Neural cell (in vitro differentiated cells): ENCODE results near the gene SEMA6A. TPM values are rescaled to one million over a fixed set of nuclear protein-coding genes. Genes with fewer than 3 reads are reported as not detected.

Experiments used
- H2AFZ ChIP-seq: fragments of 200-600, 300-800 bp; sonication (generic), shearing (Covaris generic); 2 replicates; pipeline ENCODE4 v1.6.0; 2014; ENCODE audit warnings: low read depth, mild to moderate bottlenecking, antibody characterized with exemption, low read length, moderate library complexity
- H3F3A ChIP-seq: fragments of 200-600 bp; shearing (Covaris generic); 2 replicates; pipeline ENCODE4 v1.6.1; 2016; ENCODE audit warnings: mild to moderate bottlenecking, moderate library complexity, mixed read lengths, antibody characterized with exemption, low read length; ENCODE audit not compliant: insufficient read depth, poor library complexity, severe bottlenecking
- H3K27ac ChIP-seq: fragments of 200-600, 300-800 bp; sonication (generic), shearing (Covaris generic); 2 replicates; pipeline ENCODE4 v1.5.1; 2014; ENCODE audit warnings: mild to moderate bottlenecking, low read length, moderate library complexity
- H3K27me3 ChIP-seq: fragments of 300-800, 200-600 bp; sonication (generic), shearing (Covaris generic); 2 replicates; pipeline ENCODE4 v1.6.0; 2014; ENCODE audit warnings: mild to moderate bottlenecking, low read depth, low read length, moderate library complexity; ENCODE audit not compliant: insufficient read depth
- H3K36me3 ChIP-seq: fragments of 300-800, 200-600 bp; sonication (generic), shearing (Covaris generic); 2 replicates; pipeline ENCODE4 v1.5.1; 2014; ENCODE audit warnings: mild to moderate bottlenecking, antibody characterized with exemption, low read length, moderate library complexity; ENCODE audit not compliant: insufficient read depth
- H3K4me2 ChIP-seq: fragments of 300-800, 200-600 bp; sonication (generic), shearing (Covaris generic); 2 replicates; pipeline ENCODE4 v1.6.0; 2014; ENCODE audit warnings: mild to moderate bottlenecking, low read length
- H3K4me3 ChIP-seq: fragments of 300-800, 200-600 bp; sonication (generic), shearing (Covaris generic); 2 replicates; pipeline ENCODE4 v1.5.1; 2014; ENCODE audit warnings: mild to moderate bottlenecking, low read length, moderate library complexity
- H3K79me2 ChIP-seq: fragments of 200-600 bp; shearing (Covaris generic); replicated peaks from 2 replicates; pipeline ENCODE4 v1.6.0; 2014; ENCODE audit warnings: mild to moderate bottlenecking, low read length, moderate library complexity; ENCODE audit not compliant: insufficient read depth
- H3K9ac ChIP-seq: fragments of 300-800, 200-600 bp; sonication (generic), shearing (Covaris generic); 2 replicates; pipeline ENCODE4 v1.6.1; 2016; ENCODE audit warnings: mild to moderate bottlenecking, low read length, mixed read lengths
- H3K9me2 ChIP-seq: fragments of 200-600 bp; shearing (Covaris generic); 2 replicates; pipeline ENCODE4 v1.6.1; 2016; ENCODE audit warnings: mild to moderate bottlenecking, low read length, mixed read lengths; ENCODE audit not compliant: insufficient read depth
- H3K9me3 ChIP-seq: fragments of 200-600, 300-800 bp; sonication (generic), shearing (Covaris generic); 2 replicates; pipeline ENCODE4 v1.6.1; 2016; ENCODE audit warnings: mild to moderate bottlenecking, mixed run types, low read length, moderate library complexity, mixed read lengths
- H4K20me1 ChIP-seq: fragments of 200-600 bp; shearing (Covaris generic); 2 replicates; pipeline ENCODE4 v1.6.1; 2016; ENCODE audit warnings: mild to moderate bottlenecking, mixed run types; ENCODE audit not compliant: insufficient read depth
- EP300 ChIP-seq: fragments of 450-650 bp; conservative IDR thresholded peaks from 2 replicates; pipeline ENCODE4 v1.6.1; 2014; ENCODE audit warnings: antibody characterized with exemption, mild to moderate bottlenecking, moderate library complexity; ENCODE audit not compliant: poor library complexity, severe bottlenecking
- EZH2 ChIP-seq: fragments of 200-600, 300-800 bp; shearing (Covaris generic), sonication (generic); IDR thresholded peaks from 2 replicates; pipeline ENCODE4 v1.6.1; 2014; ENCODE audit warnings: antibody characterized with exemption, low read length, borderline replicate concordance, mild to moderate bottlenecking; ENCODE audit not compliant: insufficient read depth, poor library complexity, severe bottlenecking
- MXI1 ChIP-seq: fragments of 450-650 bp; conservative IDR thresholded peaks from 2 replicates; pipeline ENCODE4 v1.6.1; 2014; ENCODE audit warnings: antibody characterized with exemption, mild to moderate bottlenecking; ENCODE audit not compliant: poor library complexity, severe bottlenecking
- POLR2AphosphoS5 ChIP-seq: IDR thresholded peaks from 2 replicates; pipeline ENCODE4 v1.6.1; 2012
- RAD21 ChIP-seq: fragments of 450-650 bp; conservative IDR thresholded peaks from 2 replicates; pipeline ENCODE4 v1.6.1; 2014; ENCODE audit warnings: antibody characterized with exemption, mild to moderate bottlenecking, moderate library complexity
- SMC3 ChIP-seq: fragments of 450-650 bp; conservative IDR thresholded peaks from 2 replicates; pipeline ENCODE4 v1.6.1; 2014; ENCODE audit warnings: antibody characterized with exemption, mild to moderate bottlenecking, moderate library complexity; ENCODE audit not compliant: poor library complexity
- TAF1 ChIP-seq: IDR thresholded peaks from 2 replicates; pipeline ENCODE4 v1.6.1; 2012; ENCODE audit warnings: low read depth
- polyA plus RNA-seq: library from polyadenylated mRNA; depleted of rRNA; stranded (reverse); fragments of >200 nt; gene quantifications from 2 replicates; pipeline ENCODE4 v1.2.3, GENCODE V29; 2014
- TF ChIP-seq, protein P1 (sequence below): fragments of 450-650 bp; IDR thresholded peaks from 2 replicates; pipeline ENCODE4 v1.5.1; 2014; ENCODE audit warnings: antibody characterized with exemption, mild to moderate bottlenecking, moderate library complexity; ENCODE audit not compliant: poor library complexity, severe bottlenecking
- TF ChIP-seq, protein P2 (sequence below): IDR thresholded peaks from 2 replicates; pipeline ENCODE4 v1.6.1; 2012; ENCODE audit warnings: borderline replicate concordance

Gene SEMA6A
- polyA plus RNA-seq, 1 donor from 2014 or later, result 6.5 TPM

DNA sequence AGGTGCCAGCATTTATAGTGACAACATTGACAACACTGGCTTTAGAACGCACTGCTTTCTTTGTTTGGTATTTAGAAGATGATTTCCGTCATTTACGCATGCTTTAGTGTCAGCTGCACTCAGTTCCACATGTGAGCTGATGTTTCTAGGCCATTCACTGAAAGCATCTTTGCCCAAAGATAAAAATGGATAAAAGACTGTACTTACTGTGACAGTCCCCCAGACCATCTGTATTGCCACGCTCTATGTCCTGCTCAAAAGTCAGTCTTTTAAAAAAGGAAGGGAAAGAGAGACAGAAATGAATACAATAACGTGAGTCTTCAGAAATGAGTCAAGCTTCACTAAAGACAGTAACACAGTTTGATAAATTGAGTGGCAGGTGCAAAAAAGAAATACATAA is 99.3 kb downstream of the SEMA6A start:
- Histone ChIP-seq H2AFZ (no peak overlapping the region), H3K9me2 (no peaks in the 10 kb centered on the region), H3F3A (no peaks in the 10 kb centered on the region), H3K4me2 (no peak overlapping the region), H3K9ac (no peak overlapping the region), H3K36me3 (peaks cover 13% of the 10 kb centered on the region), H3K4me3 (peak overlapping the region; percentile 17), H3K27me3 (no peaks in the 10 kb centered on the region), H3K79me2 (no peaks in the 10 kb centered on the region), H4K20me1 (no peaks in the 10 kb centered on the region), H3K9me3 (peaks cover 6% of the 10 kb centered on the region), H3K27ac (peak overlapping the region; percentile 0)
- TF ChIP-seq RAD21 (peak; percentile 20), EZH2 (no peak), SMC3 (no peak), EP300 (peak; percentile 70), TAF1 (no peak), POLR2AphosphoS5 (peak; percentile 56), MXI1 (peak; percentile 67)
- TF ChIP-seq, protein P1, sequence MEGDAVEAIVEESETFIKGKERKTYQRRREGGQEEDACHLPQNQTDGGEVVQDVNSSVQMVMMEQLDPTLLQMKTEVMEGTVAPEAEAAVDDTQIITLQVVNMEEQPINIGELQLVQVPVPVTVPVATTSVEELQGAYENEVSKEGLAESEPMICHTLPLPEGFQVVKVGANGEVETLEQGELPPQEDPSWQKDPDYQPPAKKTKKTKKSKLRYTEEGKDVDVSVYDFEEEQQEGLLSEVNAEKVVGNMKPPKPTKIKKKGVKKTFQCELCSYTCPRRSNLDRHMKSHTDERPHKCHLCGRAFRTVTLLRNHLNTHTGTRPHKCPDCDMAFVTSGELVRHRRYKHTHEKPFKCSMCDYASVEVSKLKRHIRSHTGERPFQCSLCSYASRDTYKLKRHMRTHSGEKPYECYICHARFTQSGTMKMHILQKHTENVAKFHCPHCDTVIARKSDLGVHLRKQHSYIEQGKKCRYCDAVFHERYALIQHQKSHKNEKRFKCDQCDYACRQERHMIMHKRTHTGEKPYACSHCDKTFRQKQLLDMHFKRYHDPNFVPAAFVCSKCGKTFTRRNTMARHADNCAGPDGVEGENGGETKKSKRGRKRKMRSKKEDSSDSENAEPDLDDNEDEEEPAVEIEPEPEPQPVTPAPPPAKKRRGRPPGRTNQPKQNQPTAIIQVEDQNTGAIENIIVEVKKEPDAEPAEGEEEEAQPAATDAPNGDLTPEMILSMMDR, result no peak
- TF ChIP-seq, protein P2, sequence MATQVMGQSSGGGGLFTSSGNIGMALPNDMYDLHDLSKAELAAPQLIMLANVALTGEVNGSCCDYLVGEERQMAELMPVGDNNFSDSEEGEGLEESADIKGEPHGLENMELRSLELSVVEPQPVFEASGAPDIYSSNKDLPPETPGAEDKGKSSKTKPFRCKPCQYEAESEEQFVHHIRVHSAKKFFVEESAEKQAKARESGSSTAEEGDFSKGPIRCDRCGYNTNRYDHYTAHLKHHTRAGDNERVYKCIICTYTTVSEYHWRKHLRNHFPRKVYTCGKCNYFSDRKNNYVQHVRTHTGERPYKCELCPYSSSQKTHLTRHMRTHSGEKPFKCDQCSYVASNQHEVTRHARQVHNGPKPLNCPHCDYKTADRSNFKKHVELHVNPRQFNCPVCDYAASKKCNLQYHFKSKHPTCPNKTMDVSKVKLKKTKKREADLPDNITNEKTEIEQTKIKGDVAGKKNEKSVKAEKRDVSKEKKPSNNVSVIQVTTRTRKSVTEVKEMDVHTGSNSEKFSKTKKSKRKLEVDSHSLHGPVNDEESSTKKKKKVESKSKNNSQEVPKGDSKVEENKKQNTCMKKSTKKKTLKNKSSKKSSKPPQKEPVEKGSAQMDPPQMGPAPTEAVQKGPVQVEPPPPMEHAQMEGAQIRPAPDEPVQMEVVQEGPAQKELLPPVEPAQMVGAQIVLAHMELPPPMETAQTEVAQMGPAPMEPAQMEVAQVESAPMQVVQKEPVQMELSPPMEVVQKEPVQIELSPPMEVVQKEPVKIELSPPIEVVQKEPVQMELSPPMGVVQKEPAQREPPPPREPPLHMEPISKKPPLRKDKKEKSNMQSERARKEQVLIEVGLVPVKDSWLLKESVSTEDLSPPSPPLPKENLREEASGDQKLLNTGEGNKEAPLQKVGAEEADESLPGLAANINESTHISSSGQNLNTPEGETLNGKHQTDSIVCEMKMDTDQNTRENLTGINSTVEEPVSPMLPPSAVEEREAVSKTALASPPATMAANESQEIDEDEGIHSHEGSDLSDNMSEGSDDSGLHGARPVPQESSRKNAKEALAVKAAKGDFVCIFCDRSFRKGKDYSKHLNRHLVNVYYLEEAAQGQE, result no peak

DNA sequence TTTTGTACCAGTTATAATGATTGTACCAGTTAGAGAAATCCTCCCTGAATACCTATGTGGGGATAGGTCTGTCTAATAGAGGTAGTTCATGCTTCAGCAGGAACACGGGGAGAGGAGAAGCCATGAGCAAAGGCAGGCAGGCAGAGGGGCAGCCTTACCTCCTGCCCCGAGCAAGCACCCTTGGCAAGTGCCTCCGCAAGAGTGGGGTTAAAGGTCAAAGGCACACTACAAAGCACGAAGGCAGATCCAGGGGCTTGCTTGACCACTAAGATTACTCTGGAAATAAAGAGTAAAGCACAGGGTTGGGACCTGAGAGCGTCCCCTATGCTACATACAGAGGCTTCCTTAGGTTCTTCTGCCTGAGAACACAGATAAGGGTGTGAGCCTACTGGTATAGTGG is 100.9 kb downstream of the SEMA6A start:
- TF ChIP-seq EZH2, result no peak
- no peak for TF ChIP-seq RAD21
- TF ChIP-seq, protein P2, result no peak
- no peak for TF ChIP-seq POLR2AphosphoS5
- no peak for TF ChIP-seq TAF1
- no peak for TF ChIP-seq MXI1
- TF ChIP-seq, protein P1, result no peak
- no peak for TF ChIP-seq SMC3
- no peak for TF ChIP-seq EP300
- no peak overlapping the region for H3K27ac ChIP-seq

More for the DNA sequence above, 100.9 kb downstream of the SEMA6A start:
- Histone ChIP-seq H3K4me2 (no peak overlapping the region), H4K20me1 (no peaks in the 10 kb centered on the region), H3K9me2 (no peaks in the 10 kb centered on the region), H3F3A (no peaks in the 10 kb centered on the region), H2AFZ (no peak overlapping the region), H3K9me3 (peaks cover 6% of the 10 kb centered on the region), H3K79me2 (no peaks in the 10 kb centered on the region), H3K36me3 (peaks cover 7% of the 10 kb centered on the region), H3K27me3 (no peaks in the 10 kb centered on the region), H3K4me3 (no peak overlapping the region), H3K9ac (no peak overlapping the region)
